ENCODE results near the gene XYLT1.

- TF ChIP-seq CREB1 (IDR thresholded peaks at IDR 0.05; ENCODE audit: low read depth) (no peak), USF1 (IDR thresholded peaks at IDR 0.05) (no peak), RAD21 (IDR thresholded peaks at IDR 0.05; ENCODE audit: low read depth) (no peak), FOXM1 (IDR thresholded peaks at IDR 0.05; ENCODE audit: borderline replicate concordance, low read depth) (no peak), TCF12 (IDR thresholded peaks at IDR 0.05; ENCODE audit: low read depth) (no peak)
Measured at GRCh38 chr16:17133851-17134250, 336.9 kb downstream of the XYLT1 start.

Data from Ishikawa (cell line).